GM19328 (cell line): ENCODE data around the gene MRGPRD.
"Not testable (repeated sequence)": the region's sequence is repeated elsewhere in the genome, so short reads cannot be mapped to it uniquely, and the experiment has no call there.

Source experiments
- ATAC-seq: cut with Tn5 transposase; IDR thresholded peaks from one replicate; pipeline ENCODE4 v1.9.1; 2021; ENCODE audit warnings: mild to moderate bottlenecking, moderate library complexity; ENCODE audit not compliant: unreplicated experiment

MRGPRD gene

GRCh38 chr11:68994161-68994893 lies 13.5 kb upstream of the MRGPRD start:
- no peak for ATAC-seq

- ATAC-seq: no peak
Measured at GRCh38 chr11:68993546-68993945, 12.8 kb upstream of the MRGPRD start.

GRCh38 chr11:68992743-68993255 lies 12.0 kb upstream of the MRGPRD start:
- ATAC-seq: no peak

GRCh38 chr11:68990995-68991780 lies 10.4 kb upstream of the MRGPRD start:
- ATAC-seq: no peak

GRCh38 chr11:68989936-68990606 lies 9.3 kb upstream of the MRGPRD start:
- ATAC-seq: no peak

GRCh38 chr11:68988491-68988890 lies 7.7 kb upstream of the MRGPRD start:
- no peak for ATAC-seq

GRCh38 chr11:68987211-68987610 lies 6.4 kb upstream of the MRGPRD start:
- ATAC-seq: no peak

- ATAC-seq: no peak
Measured at GRCh38 chr11:68983801-68984200, 3.0 kb upstream of the MRGPRD start.

GRCh38 chr11:68982134-68982533 lies 1.3 kb upstream of the MRGPRD start:
- ATAC-seq: no peak

- no peak for ATAC-seq
Measured at GRCh38 chr11:68979931-68980775, 633 bp downstream of the MRGPRD start.

GRCh38 chr11:68978931-68979594 lies 1.7 kb downstream of the MRGPRD start:
- ATAC-seq: no peak

- ATAC-seq: no peak
Measured at GRCh38 chr11:68978626-68978930, 2.2 kb downstream of the MRGPRD start.

- ATAC-seq: no peak
Measured at GRCh38 chr11:68977781-68978625, 2.8 kb downstream of the MRGPRD start.

- no peak for ATAC-seq
Measured at GRCh38 chr11:68976563-68976962, 4.2 kb downstream of the MRGPRD start.

GRCh38 chr11:68976095-68976494 lies 4.7 kb downstream of the MRGPRD start:
- ATAC-seq: no peak

GRCh38 chr11:68974421-68975194 lies 6.2 kb downstream of the MRGPRD start:
- ATAC-seq: no peak

GRCh38 chr11:68973706-68974105 lies 7.1 kb downstream of the MRGPRD start:
- not testable (repeated sequence) for ATAC-seq

GRCh38 chr11:68973219-68973618 lies 7.6 kb downstream of the MRGPRD start:
- ATAC-seq: no peak
